GM13976 (cell line): Measurements from ENCODE around the gene DOCK4.

Experiments
- DNase-seq: peaks from one replicate; pipeline ENCODE4 v3.0.0; 2012; ENCODE audit warnings: low spot score
- CTCF ChIP-seq: IDR thresholded peaks from 2 replicates; pipeline ENCODE4 v1.5.1; 2012; ENCODE audit warnings: borderline replicate concordance, mild to moderate bottlenecking; ENCODE audit not compliant: insufficient read depth; ENCODE audit errors: extremely low read depth, missing control alignments, control extremely low read depth
- in situ Hi-C: fragments of 300-500 bp; cut with MboI; formaldehyde crosslinking; loops from one replicate; pipeline ENCODE4 v1.12.0; 2022; ENCODE audit warnings: low sequenced_read_pairs, mixed read lengths, inconsistent platforms; ENCODE audit not compliant: unreplicated experiment

The DOCK4 gene

GRCh38 chr7:112059675-112060074 lies 146.5 kb downstream of the DOCK4 start:
- no peak for TF ChIP-seq CTCF
- DNase-seq: no peak
- in situ Hi-C loops: no loop called here

- DNase-seq: no peak
- in situ Hi-C loops: no loop called here
- TF ChIP-seq CTCF: no peak
Measured at GRCh38 chr7:112058686-112059085, 147.5 kb downstream of the DOCK4 start.

GRCh38 chr7:112056409-112056808 lies 149.8 kb downstream of the DOCK4 start:
- in situ Hi-C loops: no loop called here
- no peak for TF ChIP-seq CTCF
- peak; percentile 23 for DNase-seq

- no peak for TF ChIP-seq CTCF
- DNase-seq: no peak
- in situ Hi-C loops: no loop called here
Measured at GRCh38 chr7:112053737-112054069, 152.5 kb downstream of the DOCK4 start.

- TF ChIP-seq CTCF: no peak
- in situ Hi-C loops: no loop called here
- DNase-seq: no peak
Measured at GRCh38 chr7:112052993-112053736, 153.0 kb downstream of the DOCK4 start.

- no peak for DNase-seq
- TF ChIP-seq CTCF: no peak
- in situ Hi-C loops: no loop called here
Measured at GRCh38 chr7:112052498-112052897, 153.7 kb downstream of the DOCK4 start.
